Liver (tissue), 3 donors: ENCODE data around the gene FAM98B.

ENCODE experiments used
- ATF3 ChIP-seq: IDR thresholded peaks from 2 replicates; pipeline ENCODE4 v1.6.1; 2016; ENCODE audit warnings: antibody characterized with exemption
- CTCF ChIP-seq: fragments of 150-350 bp; IDR thresholded peaks from 2 replicates; pipeline ENCODE4 v1.5.1; 2017; ENCODE audit warnings: improper control_type of control experiment, low read depth, low read length; ENCODE audit not compliant: missing input control
- EGR1 ChIP-seq, 2 donors: IDR thresholded peaks; 2 replicates each; pipeline ENCODE4 v1.6.1; 2016 to 2018; ENCODE audit warnings: antibody characterized with exemption in 2 of 2, low read depth in 2 of 2
- MAX ChIP-seq: IDR thresholded peaks from 2 replicates; pipeline ENCODE4 v1.6.1; 2016; ENCODE audit warnings: antibody characterized with exemption
- REST ChIP-seq: IDR thresholded peaks from 2 replicates; pipeline ENCODE4 v1.6.1; 2016; ENCODE audit warnings: antibody characterized with exemption, mild to moderate bottlenecking
- SP1 ChIP-seq: IDR thresholded peaks from 2 replicates; pipeline ENCODE4 v1.6.1; 2018; ENCODE audit warnings: antibody characterized with exemption, mild to moderate bottlenecking
- YY1 ChIP-seq: IDR thresholded peaks from 2 replicates; pipeline ENCODE4 v1.6.1; 2016; ENCODE audit warnings: antibody characterized with exemption, mild to moderate bottlenecking
- ZBTB33 ChIP-seq: IDR thresholded peaks from 2 replicates; pipeline ENCODE4 v1.6.1; 2016; ENCODE audit warnings: antibody characterized with exemption
- donor health status: healthy.
- donor health status: healthy.

GRCh38 chr15:38453971-38454695 lies at the start of gene FAM98B:
- TF ChIP-seq CTCF: no peak
- peak; percentile 22 for TF ChIP-seq ATF3
- TF ChIP-seq SP1: peak; percentile 55
- TF ChIP-seq REST: peak; percentile 26
- peak; percentile 48 for TF ChIP-seq ZBTB33
- TF ChIP-seq YY1: peak; percentile 92
- TF ChIP-seq MAX: peak; percentile 79
- peak in 1 of 2 donors; percentile 12 for TF ChIP-seq EGR1 (IDR thresholded peaks at IDR 0.05; ENCODE audit: low read depth in 2 of 2)
